A549 treated with Hydrocortisone at 1 μM for 4 hours (cell line): ENCODE results near the gene NUP58. TPM values are rescaled to one million over a fixed set of nuclear protein-coding genes. Genes with fewer than 3 reads are reported as not detected.

ENCODE experiments used
- total RNA-seq: library from RNA; stranded (reverse); fragments of 200-300 nt; extraction: Qiagen RNA extraction; gene quantifications from 5 replicates; pipeline ENCODE4 v1.2.3, GENCODE V29; 2022

NUP58 gene, protein sequence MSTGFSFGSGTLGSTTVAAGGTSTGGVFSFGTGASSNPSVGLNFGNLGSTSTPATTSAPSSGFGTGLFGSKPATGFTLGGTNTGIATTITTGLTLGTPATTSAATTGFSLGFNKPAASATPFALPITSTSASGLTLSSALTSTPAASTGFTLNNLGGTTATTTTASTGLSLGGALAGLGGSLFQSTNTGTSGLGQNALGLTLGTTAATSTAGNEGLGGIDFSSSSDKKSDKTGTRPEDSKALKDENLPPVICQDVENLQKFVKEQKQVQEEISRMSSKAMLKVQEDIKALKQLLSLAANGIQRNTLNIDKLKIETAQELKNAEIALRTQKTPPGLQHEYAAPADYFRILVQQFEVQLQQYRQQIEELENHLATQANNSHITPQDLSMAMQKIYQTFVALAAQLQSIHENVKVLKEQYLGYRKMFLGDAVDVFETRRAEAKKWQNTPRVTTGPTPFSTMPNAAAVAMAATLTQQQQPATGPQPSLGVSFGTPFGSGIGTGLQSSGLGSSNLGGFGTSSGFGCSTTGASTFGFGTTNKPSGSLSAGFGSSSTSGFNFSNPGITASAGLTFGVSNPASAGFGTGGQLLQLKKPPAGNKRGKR
- 15.6 to 23.2 TPM (median 19.0 TPM) in 5 replicates for total RNA-seq

DNA sequence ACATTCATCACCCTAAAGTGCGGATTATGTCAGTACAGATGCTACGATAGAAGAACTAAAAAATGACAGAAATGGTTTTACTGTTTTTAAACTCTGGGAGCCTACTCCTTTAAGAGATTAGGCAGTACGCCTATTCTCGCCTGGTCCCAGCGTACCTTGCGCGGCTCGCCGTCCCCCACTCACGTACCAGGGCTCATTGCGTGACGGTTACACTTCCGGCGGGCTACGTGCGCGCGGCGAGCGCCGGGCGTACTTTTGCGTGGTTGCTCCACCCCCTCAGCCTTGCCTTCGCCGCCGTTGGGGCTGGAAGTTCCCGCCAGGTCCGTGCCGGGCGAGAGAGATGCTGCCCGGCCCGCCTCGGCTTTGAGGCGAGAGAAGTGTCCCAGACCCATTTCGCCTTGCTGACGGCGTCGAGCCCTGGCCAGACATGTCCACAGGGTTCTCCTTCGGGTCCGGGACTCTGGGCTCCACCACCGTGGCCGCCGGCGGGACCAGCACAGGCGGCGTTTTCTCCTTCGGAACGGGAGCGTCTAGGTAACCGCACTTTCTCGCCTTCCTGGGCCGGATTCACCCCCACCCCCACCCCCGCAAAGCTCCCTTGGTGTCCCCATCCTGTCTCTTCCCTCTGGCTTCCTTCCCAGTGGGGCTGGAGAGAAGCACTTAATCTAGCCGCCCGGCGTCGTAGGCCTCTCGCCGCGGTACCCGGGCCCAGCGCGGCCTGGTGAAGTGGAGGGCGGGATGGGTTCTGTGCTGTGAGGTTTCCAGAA, at the start of gene NUP58:
Gene NUP58 (plus strand): TSS at position 279 of the 767 bp plus-strand sequence. CDS start 149 bp downstream, at position 428.

DNA sequence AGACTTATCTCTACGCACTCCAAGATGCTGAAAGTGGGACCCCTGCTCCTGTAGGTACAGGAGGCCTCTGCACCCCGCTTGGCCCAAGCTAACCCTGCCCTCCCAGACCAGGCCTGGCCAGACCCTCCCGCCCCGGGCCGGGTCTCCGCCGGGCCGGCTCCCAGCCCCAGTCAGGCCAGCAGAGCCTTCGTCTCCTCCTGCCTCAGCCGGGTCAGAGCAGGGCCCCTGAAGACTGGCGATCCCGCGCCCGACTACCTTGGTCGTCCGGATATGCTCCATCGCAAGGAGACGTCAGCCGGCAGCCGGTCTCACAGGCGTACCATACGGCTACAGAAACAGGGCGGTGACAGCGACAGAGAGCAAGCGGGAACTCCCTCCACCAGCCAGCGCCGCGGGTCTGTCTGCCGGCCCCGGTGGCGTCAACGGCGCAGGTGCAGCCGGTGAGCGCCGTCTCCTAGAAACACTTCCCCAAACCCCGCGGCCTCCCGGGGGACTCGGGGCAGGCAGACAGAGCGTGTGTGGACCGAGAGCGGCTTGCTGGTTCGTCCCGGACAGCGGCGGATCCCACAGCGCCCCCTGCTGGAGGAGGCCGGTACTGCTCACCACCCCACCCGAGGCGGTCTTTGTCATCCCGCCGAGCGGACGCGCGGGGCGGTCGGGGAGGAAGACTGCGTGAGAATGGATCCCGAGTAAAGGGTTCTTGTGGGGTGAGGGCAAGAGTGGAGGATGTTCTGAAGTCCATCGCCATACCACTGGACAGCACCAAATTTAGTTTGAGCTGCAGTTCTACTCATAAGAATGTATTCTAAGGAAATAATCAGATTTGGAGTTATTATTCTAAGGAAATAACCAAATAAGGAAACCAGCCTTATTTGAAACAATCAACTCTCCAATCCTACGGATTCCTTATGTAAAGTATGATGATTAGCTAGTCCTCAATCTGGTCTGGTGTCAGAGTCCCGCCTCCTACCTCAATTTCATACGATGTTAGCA, 14.2 kb upstream of the NUP58 start, which contains the start of gene MTMR6:
Gene MTMR6 (minus strand): TSS at position 520 of the 993 bp plus-strand sequence. CDS start 241 bp downstream, at position 279.

DNA sequence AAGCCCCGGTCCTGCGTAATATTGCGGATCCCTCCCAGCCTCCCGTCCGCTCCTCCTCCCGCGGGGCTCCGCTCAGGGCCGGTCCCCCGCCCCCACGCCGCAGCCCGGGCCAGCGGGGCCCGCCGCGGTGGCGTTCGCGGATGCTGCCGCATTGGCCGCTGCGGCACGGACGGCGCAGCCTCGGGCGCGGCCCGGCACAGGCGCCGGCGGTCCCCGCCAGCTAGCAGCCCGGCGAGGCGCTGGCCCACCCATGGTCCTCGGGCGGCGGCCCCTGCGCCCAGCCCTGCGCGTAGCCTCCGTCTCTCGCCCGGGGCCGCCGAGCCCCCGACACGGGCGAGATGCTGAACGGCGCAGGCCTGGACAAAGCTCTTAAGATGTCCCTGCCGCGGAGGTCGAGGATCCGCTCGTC, 70.5 kb downstream of the NUP58 start, which contains the start of gene ATP8A2:
Gene ATP8A2 (plus strand): TSS at position 100 of the 409 bp plus-strand sequence. CDS start 239 bp downstream, at position 339.

Other genes with a start within 250 kb of the NUP58 start
- 0.12 to 0.17 TPM (median 0.15 TPM) in 5 replicates for gene PABPC3, start 205.5 kb upstream of the NUP58 start, total RNA-seq
- not detected in 5 replicates for gene AMER2, start 129.3 kb upstream of the NUP58 start, total RNA-seq
- gene MTMR6, start 14.1 kb upstream of the NUP58 start, total RNA-seq: 6.8 to 11.0 TPM (median 9.1 TPM) in 5 replicates
- gene ATP8A2, start 70.3 kb downstream of the NUP58 start, total RNA-seq: 0.02 TPM in 2 of 5 replicates, not detected in the others